Neural crest cell (in vitro differentiated cells): ENCODE measurements around the gene SLC11A2. TPM values are rescaled to one million over a fixed set of nuclear protein-coding genes. Genes with fewer than 3 reads are reported as not detected.

Experiments
- DNase-seq: peaks from one replicate; pipeline ENCODE4 v3.0.0; 2021; ENCODE audit warnings: low read depth, mixed read lengths, low spot score
- H3K27ac Mint-ChIP-seq: one replicate; pipeline ENCODE4 v1.8.0; 2021; ENCODE audit warnings: mild to moderate bottlenecking, mixed read lengths; ENCODE audit not compliant: unreplicated experiment
- H3K27me3 Mint-ChIP-seq: 2 replicates; pipeline ENCODE4 v1.8.0; 2021; ENCODE audit warnings: low read depth, mild to moderate bottlenecking, mixed read lengths
- H3K36me3 Mint-ChIP-seq: 2 replicates; pipeline ENCODE4 v1.8.0; 2021; ENCODE audit warnings: low read depth, mild to moderate bottlenecking, mixed read lengths
- H3K4me1 Mint-ChIP-seq: 2 replicates; pipeline ENCODE4 v1.8.0; 2021; ENCODE audit warnings: mixed read lengths
- H3K4me3 Mint-ChIP-seq: one replicate; pipeline ENCODE4 v1.8.0; 2021; ENCODE audit warnings: mild to moderate bottlenecking, mixed read lengths
- H3K9me3 Mint-ChIP-seq: 2 replicates; pipeline ENCODE4 v1.8.0; 2021; ENCODE audit warnings: mixed read lengths
- CTCF ChIP-seq: fragments of 200-600 bp; sonication (generic); conservative IDR thresholded peaks from 2 replicates; pipeline ENCODE4 v1.5.0; 2021; ENCODE audit warnings: antibody characterized with exemption, mild to moderate bottlenecking
- total RNA-seq: library from RNA; stranded (reverse); gene quantifications from 2 replicates; pipeline ENCODE4 v1.2.1, GENCODE V29; 2021

The SLC11A2 gene
- total RNA-seq, 1 donor from 2014 or later = 51.4 TPM

GRCh38 chr12:50985322-50985721 lies 40.9 kb downstream of the SLC11A2 start:
- Mint-ChIP-seq H3K27ac (no peak overlapping the region), H3K9me3 (no peaks in the 10 kb centered on the region), H3K27me3 (no peaks in the 10 kb centered on the region), H3K4me3 (no peak overlapping the region), H3K36me3 (peaks cover 2% of the 10 kb centered on the region), H3K4me1 (peaks cover 11% of the 10 kb centered on the region)
- TF ChIP-seq CTCF = no peak
- DNase-seq = no peak

- Mint-ChIP-seq H3K9me3 (no peaks in the 10 kb centered on the region), H3K4me3 (no peak overlapping the region), H3K36me3 (peaks cover 2% of the 10 kb centered on the region), H3K27ac (no peak overlapping the region), H3K4me1 (peaks cover 11% of the 10 kb centered on the region), H3K27me3 (no peaks in the 10 kb centered on the region)
- no peak for TF ChIP-seq CTCF
- DNase-seq = no peak
These were observed 41.4 kb downstream of the SLC11A2 start for GRCh38 chr12:50984586-50985298.

- TF ChIP-seq CTCF = no peak
- no peak overlapping the region for H3K27ac Mint-ChIP-seq
- peaks cover 4% of the 10 kb centered on the region for H3K36me3 Mint-ChIP-seq
- peaks cover 5% of the 10 kb centered on the region for H3K4me1 Mint-ChIP-seq
- no peaks in the 10 kb centered on the region for H3K9me3 Mint-ChIP-seq
- H3K4me3 Mint-ChIP-seq = no peak overlapping the region
- no peak for DNase-seq
- no peaks in the 10 kb centered on the region for H3K27me3 Mint-ChIP-seq
These were observed 44.6 kb downstream of the SLC11A2 start for GRCh38 chr12:50981319-50982239.

- TF ChIP-seq CTCF = no peak
- Mint-ChIP-seq H3K27ac (no peak overlapping the region), H3K9me3 (no peaks in the 10 kb centered on the region), H3K36me3 (peaks cover 11% of the 10 kb centered on the region), H3K27me3 (no peaks in the 10 kb centered on the region), H3K4me1 (peaks cover 3% of the 10 kb centered on the region), H3K4me3 (no peak overlapping the region)
- no peak for DNase-seq
These were observed 45.6 kb downstream of the SLC11A2 start for GRCh38 chr12:50980545-50980944.

- Mint-ChIP-seq H3K4me1 (peaks cover 3% of the 10 kb centered on the region), H3K9me3 (no peaks in the 10 kb centered on the region)
- no peak for TF ChIP-seq CTCF
These were observed 46.7 kb downstream of the SLC11A2 start for GRCh38 chr12:50979369-50980052.

More at GRCh38 chr12:50979369-50980052, 46.7 kb downstream of the SLC11A2 start:
- H3K27me3 Mint-ChIP-seq = no peaks in the 10 kb centered on the region
- H3K36me3 Mint-ChIP-seq = peaks cover 21% of the 10 kb centered on the region
- no peak for DNase-seq
- H3K27ac Mint-ChIP-seq = no peak overlapping the region
- no peak overlapping the region for H3K4me3 Mint-ChIP-seq
